MM.1S (cell line): ENCODE results near the gene CYTH3.

Source experiments
- DNase-seq: peaks from one replicate; pipeline ENCODE4 v3.0.0-alpha.2; 2015
- H2AFZ ChIP-seq: fragments of 300-600 bp; sonication (generic); 2 replicates; pipeline ENCODE4 v1.6.0; 2016; ENCODE audit warnings: antibody characterized with exemption, low read length
- H3F3A ChIP-seq: fragments of 300-600 bp; sonication (generic); 2 replicates; pipeline ENCODE4 v1.6.1; 2016; ENCODE audit warnings: mild to moderate bottlenecking, antibody characterized with exemption, low read length, moderate library complexity, mixed read lengths; ENCODE audit not compliant: insufficient read depth
- H3K27ac ChIP-seq: fragments of 300-600 bp; sonication (generic); 2 replicates; pipeline ENCODE4 v1.5.1; 2016; ENCODE audit warnings: mild to moderate bottlenecking, low read length
- H3K27me3 ChIP-seq: fragments of 300-600 bp; sonication (generic); replicated peaks from 2 replicates; pipeline ENCODE4 v1.6.0; 2016; ENCODE audit warnings: low read length; ENCODE audit not compliant: insufficient read depth
- H3K36me3 ChIP-seq: fragments of 300-600 bp; sonication (generic); replicated peaks from 2 replicates; pipeline ENCODE4 v1.6.1; 2016; ENCODE audit warnings: mild to moderate bottlenecking, low read length, mixed read lengths; ENCODE audit not compliant: insufficient read depth
- H3K4me1 ChIP-seq: fragments of 300-600 bp; sonication (generic); 2 replicates; pipeline ENCODE4 v1.6.1; 2016; ENCODE audit warnings: low read length, mixed read lengths
- H3K4me2 ChIP-seq: fragments of 300-600 bp; sonication (generic); 2 replicates; pipeline ENCODE4 v1.6.0; 2016; ENCODE audit warnings: low read depth, low read length
- H3K4me3 ChIP-seq: fragments of 300-600 bp; sonication (generic); 2 replicates; pipeline ENCODE4 v1.5.1; 2016; ENCODE audit warnings: low read length, mixed read lengths
- H3K79me2 ChIP-seq: fragments of 300-600 bp; sonication (generic); 2 replicates; pipeline ENCODE4 v1.6.1; 2016; ENCODE audit warnings: mixed run types, low read length, mixed read lengths
- H3K9ac ChIP-seq: fragments of 300-600 bp; sonication (generic); 2 replicates; pipeline ENCODE4 v1.6.1; 2016; ENCODE audit warnings: low read length, mixed read lengths
- H3K9me2 ChIP-seq: fragments of 300-600 bp; sonication (generic); replicated peaks from 2 replicates; pipeline ENCODE4 v1.6.1; 2016; ENCODE audit warnings: mild to moderate bottlenecking, low read length, mixed read lengths; ENCODE audit not compliant: insufficient read depth
- H3K9me3 ChIP-seq: fragments of 300-600 bp; sonication (generic); replicated peaks from 2 replicates; pipeline ENCODE4 v1.6.1; 2016; ENCODE audit warnings: mild to moderate bottlenecking, low read length, mixed read lengths; ENCODE audit not compliant: insufficient read depth
- H4K20me1 ChIP-seq: fragments of 300-600 bp; sonication (generic); 2 replicates; pipeline ENCODE4 v1.6.1; 2016; ENCODE audit warnings: mild to moderate bottlenecking, low read length, moderate library complexity, mixed read lengths; ENCODE audit not compliant: insufficient read depth
- EZH2 ChIP-seq: fragments of 300-600 bp; sonication (generic); optimal IDR thresholded peaks from 2 replicates; pipeline ENCODE3; 2017; ENCODE audit warnings: low read depth, mild to moderate bottlenecking, antibody characterized with exemption, low read length, mixed read lengths
- EZH2phosphoT487 ChIP-seq: fragments of 300-600 bp; sonication (generic); IDR thresholded peaks from 2 replicates; pipeline ENCODE4 v1.6.1; 2018; ENCODE audit warnings: antibody characterized with exemption, low read length
- TF ChIP-seq, protein P1 (sequence below): fragments of 300-600 bp; sonication (generic); IDR thresholded peaks from 2 replicates; pipeline ENCODE4 v1.5.1; 2016; ENCODE audit warnings: antibody characterized with exemption, low read length, mixed read lengths

Gene CYTH3

DNA sequence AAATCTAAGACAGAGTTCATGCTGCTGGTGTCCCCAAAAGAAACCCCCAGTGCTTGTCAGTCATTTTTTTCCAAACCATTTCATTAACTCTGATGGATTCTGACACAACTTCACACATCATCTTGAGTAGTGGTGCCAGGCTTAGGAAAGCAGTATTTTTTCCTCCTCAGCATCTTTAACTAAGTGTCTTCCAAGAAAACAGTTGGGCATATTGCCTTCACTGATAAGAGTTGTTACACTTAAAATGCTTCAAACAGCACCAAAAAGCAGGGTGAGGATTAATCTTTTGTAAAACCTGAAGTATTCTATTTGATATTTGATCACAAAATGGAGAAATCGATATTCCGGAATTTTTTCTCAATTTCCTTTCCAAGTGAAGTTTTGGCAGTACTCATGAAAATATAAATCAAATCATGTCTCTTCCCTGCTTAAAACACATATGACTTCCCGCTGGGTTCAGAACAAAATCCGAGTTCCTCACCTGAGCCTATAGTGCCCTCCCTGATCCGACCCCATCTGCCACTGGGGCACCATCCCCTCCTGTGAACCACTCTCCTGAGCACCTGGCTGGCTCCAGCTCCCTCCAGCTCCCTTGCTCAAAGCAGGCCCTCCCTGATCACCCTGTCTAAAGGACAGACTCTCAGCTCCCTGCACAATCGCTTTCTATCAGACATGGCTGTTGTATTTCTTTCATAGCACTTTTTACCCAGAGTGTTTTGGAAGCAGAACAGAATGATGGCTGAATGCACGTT is 61.6 kb downstream of the CYTH3 start:
- peaks cover 43% of the 10 kb centered on the region for H3K79me2 ChIP-seq
- no peak overlapping the region for H3K4me3 ChIP-seq
- no peaks in the 10 kb centered on the region for H3F3A ChIP-seq
- DNase-seq, result no peak
- H3K9ac ChIP-seq, result no peak overlapping the region
- H3K27me3 ChIP-seq, result no peaks in the 10 kb centered on the region
- no peak overlapping the region for H2AFZ ChIP-seq
- H4K20me1 ChIP-seq, result no peaks in the 10 kb centered on the region
- H3K4me2 ChIP-seq, result no peak overlapping the region
- no peaks in the 10 kb centered on the region for H3K36me3 ChIP-seq
- TF ChIP-seq EZH2, result no peak
- no peaks in the 10 kb centered on the region for H3K9me3 ChIP-seq
- no peak overlapping the region for H3K27ac ChIP-seq
- H3K9me2 ChIP-seq, result no peaks in the 10 kb centered on the region
- no peaks in the 10 kb centered on the region for H3K4me1 ChIP-seq

DNA sequence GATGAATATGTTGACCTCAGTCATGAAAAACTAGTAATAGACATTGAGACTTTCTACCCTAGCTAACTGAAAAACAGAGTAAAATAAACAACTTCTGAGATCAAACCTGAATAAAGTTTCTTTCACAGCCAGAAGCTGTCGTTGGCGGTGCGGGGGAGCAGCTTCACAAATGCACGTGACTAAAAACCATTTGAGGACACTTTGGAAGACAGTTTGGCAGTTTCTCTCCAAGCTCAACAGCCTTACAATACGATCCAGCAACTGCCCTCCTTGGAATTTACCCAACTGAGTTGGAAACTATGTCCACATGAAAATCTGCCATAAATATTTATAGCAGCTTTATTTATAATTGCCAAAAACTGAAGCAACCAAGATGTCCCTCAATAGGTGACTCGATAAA is 63.1 kb downstream of the CYTH3 start:
- H2AFZ ChIP-seq, result no peak overlapping the region
- no peaks in the 10 kb centered on the region for H3K36me3 ChIP-seq
- TF ChIP-seq, protein P1, sequence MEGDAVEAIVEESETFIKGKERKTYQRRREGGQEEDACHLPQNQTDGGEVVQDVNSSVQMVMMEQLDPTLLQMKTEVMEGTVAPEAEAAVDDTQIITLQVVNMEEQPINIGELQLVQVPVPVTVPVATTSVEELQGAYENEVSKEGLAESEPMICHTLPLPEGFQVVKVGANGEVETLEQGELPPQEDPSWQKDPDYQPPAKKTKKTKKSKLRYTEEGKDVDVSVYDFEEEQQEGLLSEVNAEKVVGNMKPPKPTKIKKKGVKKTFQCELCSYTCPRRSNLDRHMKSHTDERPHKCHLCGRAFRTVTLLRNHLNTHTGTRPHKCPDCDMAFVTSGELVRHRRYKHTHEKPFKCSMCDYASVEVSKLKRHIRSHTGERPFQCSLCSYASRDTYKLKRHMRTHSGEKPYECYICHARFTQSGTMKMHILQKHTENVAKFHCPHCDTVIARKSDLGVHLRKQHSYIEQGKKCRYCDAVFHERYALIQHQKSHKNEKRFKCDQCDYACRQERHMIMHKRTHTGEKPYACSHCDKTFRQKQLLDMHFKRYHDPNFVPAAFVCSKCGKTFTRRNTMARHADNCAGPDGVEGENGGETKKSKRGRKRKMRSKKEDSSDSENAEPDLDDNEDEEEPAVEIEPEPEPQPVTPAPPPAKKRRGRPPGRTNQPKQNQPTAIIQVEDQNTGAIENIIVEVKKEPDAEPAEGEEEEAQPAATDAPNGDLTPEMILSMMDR, result no peak
- TF ChIP-seq EZH2, result no peak
- no peak for TF ChIP-seq EZH2phosphoT487
- no peak overlapping the region for H3K4me2 ChIP-seq
- no peak for DNase-seq
- H3K4me3 ChIP-seq, result no peak overlapping the region
- no peaks in the 10 kb centered on the region for H3F3A ChIP-seq
- H3K27ac ChIP-seq, result no peak overlapping the region
- no peak overlapping the region for H3K9ac ChIP-seq
- no peaks in the 10 kb centered on the region for H3K9me3 ChIP-seq
- no peaks in the 10 kb centered on the region for H3K9me2 ChIP-seq
- H4K20me1 ChIP-seq, result no peaks in the 10 kb centered on the region
- no peaks in the 10 kb centered on the region for H3K4me1 ChIP-seq
- H3K27me3 ChIP-seq, result no peaks in the 10 kb centered on the region
- H3K79me2 ChIP-seq, result peaks cover 45% of the 10 kb centered on the region

DNA sequence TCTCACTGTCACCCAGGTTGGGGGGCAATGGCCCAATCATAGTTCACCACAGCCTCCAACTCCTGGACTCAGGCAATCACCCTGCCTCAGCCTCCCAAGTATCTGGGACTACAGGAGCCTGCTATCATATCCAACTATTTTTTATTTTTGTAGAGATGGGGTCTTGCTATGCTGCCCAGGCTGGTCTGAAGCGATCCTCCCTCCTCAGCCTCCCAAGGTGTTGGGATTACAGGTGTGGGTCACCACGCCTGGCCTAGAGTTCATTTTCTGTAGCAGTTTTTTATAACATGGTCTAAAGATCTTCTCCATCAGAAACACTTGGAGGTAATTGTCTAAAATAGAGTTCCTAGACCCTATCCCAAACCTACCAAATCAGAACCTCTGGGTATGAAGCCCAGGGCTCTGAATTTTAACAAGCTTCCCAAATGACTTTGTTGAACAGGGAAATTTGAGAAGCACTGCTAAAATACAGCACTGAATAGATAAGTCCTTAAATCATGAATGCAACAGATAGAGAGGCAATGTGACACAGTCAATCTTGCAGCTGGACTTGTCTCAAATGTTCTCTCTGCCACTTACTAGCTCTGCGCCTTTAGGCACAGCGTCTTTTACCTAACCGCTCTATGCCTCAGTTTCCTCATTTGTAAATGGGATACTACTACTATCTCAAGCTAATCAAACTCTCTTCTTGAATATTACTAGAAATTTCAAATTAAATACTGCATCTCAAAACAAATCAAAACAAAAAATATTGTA is 63.7 kb downstream of the CYTH3 start:
- Histone ChIP-seq H3K4me1 (no peaks in the 10 kb centered on the region), H3K27ac (no peak overlapping the region), H3K79me2 (peaks cover 49% of the 10 kb centered on the region), H3K9ac (no peak overlapping the region), H3K36me3 (no peaks in the 10 kb centered on the region), H3K4me3 (no peak overlapping the region), H3K27me3 (no peaks in the 10 kb centered on the region), H2AFZ (no peak overlapping the region), H3F3A (no peaks in the 10 kb centered on the region), H3K9me2 (no peaks in the 10 kb centered on the region), H3K4me2 (no peak overlapping the region), H3K9me3 (no peaks in the 10 kb centered on the region), H4K20me1 (no peaks in the 10 kb centered on the region)
- TF ChIP-seq EZH2phosphoT487, result no peak
- TF ChIP-seq, protein P1, result no peak
- TF ChIP-seq EZH2, result no peak
- DNase-seq, result no peak
